Progenitor cell of endocrine pancreas (in vitro differentiated cells): Measurements from ENCODE around the gene GID8. TPM values are rescaled to one million over a fixed set of nuclear protein-coding genes. Genes with fewer than 3 reads are reported as not detected.

Experiments
- DNase-seq: peaks from one replicate; pipeline ENCODE4 v3.0.0; 2021; ENCODE audit warnings: low spot score; ENCODE audit not compliant: unreplicated experiment
- H3K27ac Mint-ChIP-seq: 2 replicates; pipeline ENCODE4 v1.8.0; 2021; ENCODE audit warnings: mild to moderate bottlenecking, moderate library complexity, mixed read lengths
- H3K27me3 Mint-ChIP-seq: 2 replicates; pipeline ENCODE4 v1.8.0; 2021; ENCODE audit warnings: mixed read lengths
- H3K36me3 Mint-ChIP-seq: 2 replicates; pipeline ENCODE4 v1.8.0; 2022; ENCODE audit warnings: mixed read lengths; ENCODE audit not compliant: insufficient read depth
- H3K4me1 Mint-ChIP-seq: 2 replicates; pipeline ENCODE4 v1.8.0; 2021; ENCODE audit warnings: low read depth, mixed read lengths
- H3K4me3 Mint-ChIP-seq: 2 replicates; pipeline ENCODE4 v1.8.0; 2021; ENCODE audit warnings: low read depth, mild to moderate bottlenecking, moderate library complexity, mixed read lengths
- H3K9me3 Mint-ChIP-seq: 2 replicates; pipeline ENCODE4 v1.8.0; 2021; ENCODE audit warnings: low read depth, mixed read lengths
- total RNA-seq: library from RNA; stranded (reverse); gene quantifications from 2 replicates; pipeline ENCODE4 v1.2.1, GENCODE V29; 2021
- TF ChIP-seq, protein P1 (sequence below): fragments of 200-600 bp; sonication (generic); IDR thresholded peaks from one replicate; pipeline ENCODE4 v1.5.0; 2021; ENCODE audit warnings: antibody characterized with exemption, mild to moderate bottlenecking; ENCODE audit not compliant: unreplicated experiment

GID8 gene
- total RNA-seq, 1 donor from 2014 or later, result 66.7 TPM

- Mint-ChIP-seq H3K4me3 (no peak overlapping the region), H3K36me3 (peaks cover 16% of the 10 kb centered on the region), H3K9me3 (no peaks in the 10 kb centered on the region), H3K27ac (no peak overlapping the region), H3K4me1 (peaks cover 15% of the 10 kb centered on the region), H3K27me3 (no peaks in the 10 kb centered on the region)
- DNase-seq, result no peak
- TF ChIP-seq, protein P1, sequence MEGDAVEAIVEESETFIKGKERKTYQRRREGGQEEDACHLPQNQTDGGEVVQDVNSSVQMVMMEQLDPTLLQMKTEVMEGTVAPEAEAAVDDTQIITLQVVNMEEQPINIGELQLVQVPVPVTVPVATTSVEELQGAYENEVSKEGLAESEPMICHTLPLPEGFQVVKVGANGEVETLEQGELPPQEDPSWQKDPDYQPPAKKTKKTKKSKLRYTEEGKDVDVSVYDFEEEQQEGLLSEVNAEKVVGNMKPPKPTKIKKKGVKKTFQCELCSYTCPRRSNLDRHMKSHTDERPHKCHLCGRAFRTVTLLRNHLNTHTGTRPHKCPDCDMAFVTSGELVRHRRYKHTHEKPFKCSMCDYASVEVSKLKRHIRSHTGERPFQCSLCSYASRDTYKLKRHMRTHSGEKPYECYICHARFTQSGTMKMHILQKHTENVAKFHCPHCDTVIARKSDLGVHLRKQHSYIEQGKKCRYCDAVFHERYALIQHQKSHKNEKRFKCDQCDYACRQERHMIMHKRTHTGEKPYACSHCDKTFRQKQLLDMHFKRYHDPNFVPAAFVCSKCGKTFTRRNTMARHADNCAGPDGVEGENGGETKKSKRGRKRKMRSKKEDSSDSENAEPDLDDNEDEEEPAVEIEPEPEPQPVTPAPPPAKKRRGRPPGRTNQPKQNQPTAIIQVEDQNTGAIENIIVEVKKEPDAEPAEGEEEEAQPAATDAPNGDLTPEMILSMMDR, result no peak
Measured at GRCh38 chr20:62941792-62942191, 3.8 kb downstream of the GID8 start.

DNA sequence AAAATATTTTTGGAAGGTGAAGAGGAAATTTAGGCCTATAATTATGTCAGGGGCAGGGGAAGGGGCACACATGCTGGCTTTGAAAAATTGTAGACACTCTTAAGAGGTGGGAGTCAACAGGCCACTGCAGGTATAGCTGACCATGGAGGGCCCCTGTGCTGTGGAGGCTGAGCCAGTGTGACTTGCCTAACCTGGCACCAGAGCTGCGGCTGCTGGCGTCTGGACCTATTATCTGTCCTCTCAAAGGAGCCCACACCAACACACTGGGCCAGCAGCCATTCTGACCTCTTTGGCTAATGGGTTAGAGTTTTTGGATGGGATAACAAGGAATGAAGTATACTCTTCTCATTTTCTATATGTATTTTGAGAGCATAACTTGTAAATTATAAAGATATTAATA is 4.5 kb downstream of the GID8 start:
- H3K4me3 Mint-ChIP-seq, result no peak overlapping the region
- peaks cover 11% of the 10 kb centered on the region for H3K4me1 Mint-ChIP-seq
- TF ChIP-seq, protein P1, result no peak
- no peaks in the 10 kb centered on the region for H3K9me3 Mint-ChIP-seq
- DNase-seq, result no peak
- H3K27me3 Mint-ChIP-seq, result no peaks in the 10 kb centered on the region
- peaks cover 16% of the 10 kb centered on the region for H3K36me3 Mint-ChIP-seq
- no peak overlapping the region for H3K27ac Mint-ChIP-seq

- Mint-ChIP-seq H3K27ac (no peak overlapping the region), H3K4me1 (peaks cover 11% of the 10 kb centered on the region), H3K27me3 (no peaks in the 10 kb centered on the region), H3K4me3 (no peak overlapping the region), H3K9me3 (no peaks in the 10 kb centered on the region), H3K36me3 (peaks cover 16% of the 10 kb centered on the region)
- DNase-seq, result no peak
- TF ChIP-seq, protein P1, result no peak
Measured at GRCh38 chr20:62943396-62943795, 5.4 kb downstream of the GID8 start.

- H3K27ac Mint-ChIP-seq, result no peak overlapping the region
- no peak for DNase-seq
- peaks cover 7% of the 10 kb centered on the region for H3K4me1 Mint-ChIP-seq
- TF ChIP-seq, protein P1, result no peak
- no peaks in the 10 kb centered on the region for H3K27me3 Mint-ChIP-seq
- no peak overlapping the region for H3K4me3 Mint-ChIP-seq
- peaks cover 19% of the 10 kb centered on the region for H3K36me3 Mint-ChIP-seq
- H3K9me3 Mint-ChIP-seq, result no peaks in the 10 kb centered on the region
Measured at GRCh38 chr20:62944184-62944583, 6.2 kb downstream of the GID8 start.

DNA sequence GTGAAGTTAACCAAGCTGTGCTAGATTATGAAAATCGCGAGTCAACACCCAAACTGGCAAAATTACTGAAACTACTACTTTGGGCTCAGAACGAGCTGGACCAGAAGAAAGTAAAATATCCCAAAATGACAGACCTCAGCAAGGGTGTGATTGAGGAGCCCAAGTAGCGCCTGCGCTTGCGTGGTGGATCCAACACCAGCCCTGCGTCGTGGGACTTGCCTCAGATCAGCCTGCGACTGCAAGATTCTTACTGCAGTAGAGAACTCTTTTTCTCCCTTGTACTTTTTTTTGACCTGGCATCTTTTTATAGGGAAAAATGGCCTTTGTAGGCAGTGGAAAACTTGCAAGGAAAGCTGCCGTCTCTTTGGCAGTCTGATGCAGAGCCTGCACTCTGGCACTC is 6.8 kb downstream of the GID8 start:
- no peak overlapping the region for H3K4me3 Mint-ChIP-seq
- H3K27me3 Mint-ChIP-seq, result no peaks in the 10 kb centered on the region
- TF ChIP-seq, protein P1, result no peak
- H3K4me1 Mint-ChIP-seq, result peaks cover 2% of the 10 kb centered on the region
- peaks cover 21% of the 10 kb centered on the region for H3K36me3 Mint-ChIP-seq
- H3K27ac Mint-ChIP-seq, result no peak overlapping the region
- H3K9me3 Mint-ChIP-seq, result no peaks in the 10 kb centered on the region
- no peak for DNase-seq
